Endodermal cell (in vitro differentiated cells): Measurements from ENCODE around the gene TMEM94. TPM values are rescaled to one million over a fixed set of nuclear protein-coding genes. Genes with fewer than 3 reads are reported as not detected.
A peak's percentile ranks its signal among the peaks of the same experiment; 100 is the strongest.

Source experiments
- DNase-seq: peaks from one replicate; pipeline ENCODE4 v3.0.0-alpha.2; 2017
- H3K27ac ChIP-seq: 2 replicates; pipeline ENCODE4 v1.5.1; 2013; ENCODE audit warnings: mild to moderate bottlenecking, low read depth, low read length, moderate library complexity
- H3K27me3 ChIP-seq: 2 replicates; pipeline ENCODE4 v1.6.1; 2013; ENCODE audit warnings: mild to moderate bottlenecking, low read length, moderate library complexity; ENCODE audit not compliant: insufficient read depth, control insufficient read depth, poor library complexity, severe bottlenecking
- H3K36me3 ChIP-seq: 2 replicates; pipeline ENCODE4 v1.7.0; 2013; ENCODE audit warnings: mild to moderate bottlenecking, low read length, moderate library complexity; ENCODE audit not compliant: control insufficient read depth, insufficient read depth
- H3K4me1 ChIP-seq: one replicate; pipeline ENCODE4 v1.7.0; 2013; ENCODE audit warnings: low read length; ENCODE audit not compliant: control insufficient read depth, insufficient read depth
- H3K4me3 ChIP-seq: 2 replicates; pipeline ENCODE4 v1.5.1; 2013; ENCODE audit warnings: mild to moderate bottlenecking, low read length, moderate library complexity
- H3K9ac ChIP-seq: 2 replicates; pipeline ENCODE4 v1.6.1; 2013; ENCODE audit warnings: mild to moderate bottlenecking, low read length, moderate library complexity; ENCODE audit not compliant: poor library complexity, severe bottlenecking; ENCODE audit errors: extremely low read depth
- H3K9me3 ChIP-seq: 2 replicates; pipeline ENCODE4 v1.6.1; 2013; ENCODE audit warnings: mild to moderate bottlenecking, low read length, moderate library complexity; ENCODE audit not compliant: control insufficient read depth
- H3K27ac Mint-ChIP-seq: 2 replicates; pipeline ENCODE4 v1.8.0; 2020; ENCODE audit warnings: mixed read lengths
- H3K27me3 Mint-ChIP-seq: 2 replicates; pipeline ENCODE4 v1.8.0; 2021; ENCODE audit warnings: mild to moderate bottlenecking, mixed read lengths; ENCODE audit not compliant: insufficient read depth
- H3K36me3 Mint-ChIP-seq: 2 replicates; pipeline ENCODE4 v1.8.0; 2020; ENCODE audit warnings: low read depth, mixed read lengths
- H3K4me1 Mint-ChIP-seq: 2 replicates; pipeline ENCODE4 v1.8.0; 2020; ENCODE audit warnings: mixed read lengths
- H3K4me3 Mint-ChIP-seq: 2 replicates; pipeline ENCODE4 v1.8.0; 2020; ENCODE audit warnings: mild to moderate bottlenecking, moderate library complexity, mixed read lengths
- H3K9me3 Mint-ChIP-seq: 2 replicates; pipeline ENCODE4 v1.8.0; 2020; ENCODE audit warnings: mild to moderate bottlenecking, mixed read lengths
- WGBS, 2 experiments: methylation state at CpG; one replicate each; pipeline versions ENCODE4 v1.1.5 to v1.1.7; 2013; ENCODE audit warnings: missing lambda C conversion rate in 2 of 2, mixed read lengths in 1 of 2; ENCODE audit not compliant: insufficient coverage in 1 of 2, insufficient read length in 1 of 2; 5-methylcytosine and 5-hydroxymethylcytosine counted together
- total RNA-seq, 2 donors: library from RNA; stranded (reverse); fragmentation: NEBNext Ultra II Directional in 1 of 2; extraction: Animal tissue kit (Norgen Biotek cat#: 25700) in 1 of 2; gene quantifications; 2 replicates in 1 of 2; 3 replicates in 1 of 2; pipeline ENCODE4 v1.2.1, GENCODE V29; 2021
- TF ChIP-seq, protein P1 (sequence below): fragments of 200-600 bp; sonication (generic); conservative IDR thresholded peaks from 2 replicates; pipeline ENCODE4 v1.5.0; 2021; ENCODE audit warnings: antibody characterized with exemption, mild to moderate bottlenecking

The TMEM94 gene
- total RNA-seq, 2 donors from 2014 or later: 96.0 to 106 TPM

DNA sequence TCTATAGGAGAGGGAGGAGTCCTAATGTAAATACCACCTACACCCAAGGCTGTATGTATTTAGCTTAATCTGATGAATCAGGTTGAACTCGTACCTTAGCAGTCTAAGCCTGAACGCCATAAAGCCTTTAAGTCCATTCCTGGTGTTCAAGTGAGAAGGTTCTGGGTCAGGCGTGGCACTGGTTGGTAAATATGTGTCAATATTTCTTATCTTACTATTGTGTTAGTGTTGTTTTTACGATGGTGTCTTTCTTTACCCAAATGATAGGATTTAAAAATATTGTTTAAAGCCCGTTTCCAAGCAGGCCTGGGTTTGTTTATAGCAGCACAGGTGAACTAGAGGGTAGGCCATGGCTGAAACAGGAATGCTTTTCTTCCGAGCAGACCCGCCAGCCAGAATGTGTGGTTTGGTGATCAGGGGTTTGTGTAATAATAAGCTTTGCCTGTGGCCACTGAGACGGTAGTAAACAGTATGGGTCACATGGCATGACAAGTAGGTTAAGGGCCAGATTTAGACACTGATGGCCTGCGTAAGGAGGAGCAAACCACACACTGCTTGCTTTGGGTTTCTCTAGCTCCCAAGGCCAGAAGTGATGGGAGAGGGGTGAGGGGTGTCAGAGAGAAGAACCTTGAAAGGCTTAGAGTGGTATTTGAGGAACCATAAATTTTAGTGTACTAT is 3.3 kb downstream of the TMEM94 start:
- H3K27ac Mint-ChIP-seq: peak overlapping the region; percentile 62
- Histone ChIP-seq H3K4me3 (no peak overlapping the region), H3K9ac (no peak overlapping the region), H3K27ac (no peak overlapping the region), H3K36me3 (no peaks in the 10 kb centered on the region), H3K9me3 (no peaks in the 10 kb centered on the region), H3K4me1 (peaks cover 4% of the 10 kb centered on the region), H3K27me3 (no peaks in the 10 kb centered on the region)
- no peak overlapping the region for H3K4me3 Mint-ChIP-seq
- DNase-seq: no peak
- H3K27me3 Mint-ChIP-seq: no peaks in the 10 kb centered on the region
- H3K4me1 Mint-ChIP-seq: peaks cover 31% of the 10 kb centered on the region
- 89 to 90% methylated on average over 9 of the region's 9 CpGs for WGBS, 2 experiments
- no peaks in the 10 kb centered on the region for H3K9me3 Mint-ChIP-seq
- TF ChIP-seq, protein P1, sequence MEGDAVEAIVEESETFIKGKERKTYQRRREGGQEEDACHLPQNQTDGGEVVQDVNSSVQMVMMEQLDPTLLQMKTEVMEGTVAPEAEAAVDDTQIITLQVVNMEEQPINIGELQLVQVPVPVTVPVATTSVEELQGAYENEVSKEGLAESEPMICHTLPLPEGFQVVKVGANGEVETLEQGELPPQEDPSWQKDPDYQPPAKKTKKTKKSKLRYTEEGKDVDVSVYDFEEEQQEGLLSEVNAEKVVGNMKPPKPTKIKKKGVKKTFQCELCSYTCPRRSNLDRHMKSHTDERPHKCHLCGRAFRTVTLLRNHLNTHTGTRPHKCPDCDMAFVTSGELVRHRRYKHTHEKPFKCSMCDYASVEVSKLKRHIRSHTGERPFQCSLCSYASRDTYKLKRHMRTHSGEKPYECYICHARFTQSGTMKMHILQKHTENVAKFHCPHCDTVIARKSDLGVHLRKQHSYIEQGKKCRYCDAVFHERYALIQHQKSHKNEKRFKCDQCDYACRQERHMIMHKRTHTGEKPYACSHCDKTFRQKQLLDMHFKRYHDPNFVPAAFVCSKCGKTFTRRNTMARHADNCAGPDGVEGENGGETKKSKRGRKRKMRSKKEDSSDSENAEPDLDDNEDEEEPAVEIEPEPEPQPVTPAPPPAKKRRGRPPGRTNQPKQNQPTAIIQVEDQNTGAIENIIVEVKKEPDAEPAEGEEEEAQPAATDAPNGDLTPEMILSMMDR: no peak
- no peaks in the 10 kb centered on the region for H3K36me3 Mint-ChIP-seq

DNA sequence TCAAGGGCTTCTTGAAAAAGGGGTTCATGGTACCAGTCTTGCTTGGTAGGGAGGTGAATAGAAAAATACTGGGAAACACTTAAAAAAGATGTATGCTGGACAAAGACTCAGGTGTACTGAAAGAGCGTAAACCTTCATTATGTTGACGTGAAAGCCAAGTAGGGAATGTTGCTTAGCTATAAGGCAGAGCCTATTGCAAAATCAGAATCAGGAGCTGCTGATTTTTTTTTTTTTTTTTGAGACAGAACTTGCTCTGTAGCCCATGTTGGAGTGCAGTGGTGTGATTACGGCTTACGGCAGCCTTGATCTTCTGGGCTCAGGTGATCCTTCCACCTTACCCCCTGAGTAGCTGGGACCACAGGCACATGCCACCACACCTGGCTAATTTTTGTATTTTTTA is 3.9 kb downstream of the TMEM94 start:
- H3K9ac ChIP-seq: no peak overlapping the region
- H3K9me3 ChIP-seq: no peaks in the 10 kb centered on the region
- no peak overlapping the region for H3K27ac ChIP-seq
- H3K36me3 Mint-ChIP-seq: peaks cover 2% of the 10 kb centered on the region
- 89 to 100% methylated on average over 2 to 4 of the region's 4 CpGs for WGBS, 2 experiments
- no peak overlapping the region for H3K4me3 Mint-ChIP-seq
- peaks cover 27% of the 10 kb centered on the region for H3K4me1 Mint-ChIP-seq
- peak overlapping the region; percentile 62 for H3K27ac Mint-ChIP-seq
- TF ChIP-seq, protein P1: no peak
- no peaks in the 10 kb centered on the region for H3K27me3 Mint-ChIP-seq
- no peaks in the 10 kb centered on the region for H3K9me3 Mint-ChIP-seq
- no peak overlapping the region for H3K4me3 ChIP-seq
- peaks cover 4% of the 10 kb centered on the region for H3K4me1 ChIP-seq
- no peak for DNase-seq
- no peaks in the 10 kb centered on the region for H3K36me3 ChIP-seq
- H3K27me3 ChIP-seq: no peaks in the 10 kb centered on the region

DNA sequence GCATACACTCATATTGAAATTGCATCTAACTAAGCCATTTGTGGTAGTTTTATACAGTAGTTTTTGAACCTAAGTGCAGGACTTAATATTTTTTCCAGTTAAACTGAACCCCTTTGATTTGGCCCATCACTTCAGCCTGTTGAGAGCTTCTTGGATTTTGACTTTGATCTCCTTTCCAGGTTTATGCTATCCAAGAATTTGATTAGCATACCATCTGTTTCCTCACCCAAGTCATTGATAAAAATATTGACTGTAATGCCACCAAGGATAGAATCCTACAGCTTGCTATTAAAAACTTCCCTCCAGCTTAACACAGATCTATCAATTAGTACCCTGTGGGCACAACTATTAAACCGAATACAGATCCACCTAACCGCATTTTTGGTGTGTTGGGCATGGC is 7.2 kb downstream of the TMEM94 start:
- Mint-ChIP-seq H3K4me1 (peaks cover 12% of the 10 kb centered on the region), H3K36me3 (peaks cover 6% of the 10 kb centered on the region), H3K27me3 (no peaks in the 10 kb centered on the region), H3K4me3 (no peak overlapping the region), H3K9me3 (no peaks in the 10 kb centered on the region), H3K27ac (no peak overlapping the region)
- no peak for DNase-seq
- no peaks in the 10 kb centered on the region for H3K27me3 ChIP-seq
- WGBS, 2 experiments: 95 to 100% methylated on average over 2 of the region's 2 CpGs
- no peak overlapping the region for H3K4me3 ChIP-seq
- peaks cover 4% of the 10 kb centered on the region for H3K4me1 ChIP-seq
- TF ChIP-seq, protein P1: no peak
- no peaks in the 10 kb centered on the region for H3K9me3 ChIP-seq
- H3K36me3 ChIP-seq: no peaks in the 10 kb centered on the region
- H3K27ac ChIP-seq: no peak overlapping the region
- no peak overlapping the region for H3K9ac ChIP-seq
